SK-N-SH (cell line): ENCODE data around the gene ATP5MC3.

Source experiments
- CTCF ChIP-seq: fragments of 200-600 bp; sonication (generic); IDR thresholded peaks from 2 replicates; pipeline ENCODE4 v1.6.1; 2017; ENCODE audit warnings: antibody characterized with exemption, mild to moderate bottlenecking, moderate library complexity
- EP300 ChIP-seq, 2 experiments: IDR thresholded peaks; 2 replicates each; pipeline versions ENCODE4 v1.4.0 to v1.6.1; 2012; ENCODE audit warnings: borderline replicate concordance in 1 of 2, low read depth in 1 of 2, low read length in 1 of 2
- EZH2phosphoT487 ChIP-seq: fragments of 200-600 bp; sonication (generic); IDR thresholded peaks from 2 replicates; pipeline ENCODE4 v1.6.1; 2017; ENCODE audit warnings: low read depth, mixed run types, mild to moderate bottlenecking, antibody characterized with exemption, moderate library complexity, borderline replicate concordance
- GATA2 ChIP-seq: sonication (generic); formaldehyde crosslinking; IDR thresholded peaks from 2 replicates; pipeline ENCODE4 v1.5.0; 2020; ENCODE audit warnings: mild to moderate bottlenecking, missing genetic modification reagents
- RFX5 ChIP-seq: IDR thresholded peaks from 2 replicates; pipeline ENCODE4 v1.6.1; 2012; ENCODE audit warnings: mild to moderate bottlenecking, improper control_type of control experiment, low read length

DNA sequence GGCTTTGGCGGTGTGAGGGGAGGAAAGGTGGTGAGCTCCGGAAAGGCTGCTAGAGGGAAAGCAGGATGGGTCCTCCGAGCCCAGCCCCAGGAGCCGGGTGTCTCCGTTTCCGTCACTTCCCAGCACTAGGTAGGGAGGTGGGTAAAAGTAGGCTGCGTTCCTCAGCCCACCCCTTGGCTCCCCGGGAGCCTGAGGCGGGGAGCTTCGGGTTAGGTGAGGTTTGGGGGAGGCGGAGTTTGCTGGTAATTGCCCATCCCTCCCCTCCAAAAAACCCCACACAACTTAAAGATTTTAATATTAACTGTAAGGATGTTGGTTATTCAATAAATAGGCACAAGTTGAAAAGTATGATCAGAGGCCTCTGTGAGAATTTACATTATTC lies 13.0 kb downstream of the ATP5MC3 start:
- no peak for TF ChIP-seq CTCF
- no peak for TF ChIP-seq EZH2phosphoT487
- no peak for TF ChIP-seq EP300 (IDR thresholded peaks at IDR 0.05; ENCODE audit: borderline replicate concordance in 1 of 2, low read depth in 1 of 2, low read length in 1 of 2)
- no peak for TF ChIP-seq RFX5
- TF ChIP-seq GATA2: no peak
